ENCODE measurements around the gene ZCCHC10.
A peak's percentile ranks its signal among the peaks of the same experiment; 100 is the strongest.
"Not testable (repeated sequence)": the region's sequence is repeated elsewhere in the genome, so short reads cannot be mapped to it uniquely, and the experiment has no call there.

The ZCCHC10 gene
- 5.6 to 16.7 (median 10.2) reads per million in 4 donors for total RNA-seq

- DNase-seq = peak; percentile 81 to 92 (median 84)
These were observed at the start of gene ZCCHC10 for GRCh38 chr5:133025804-133026663. Gene ZCCHC10 (minus strand): TSS chr5:133026549. CDS start chr5:133026537, 12 bp downstream.

GRCh38 chr5:133075572-133076536 lies 49.5 kb upstream of the ZCCHC10 start:
- DNase-seq = no peak

- no peak for DNase-seq
These were observed 45.7 kb upstream of the ZCCHC10 start for GRCh38 chr5:133072021-133072420.

GRCh38 chr5:133066045-133066444 lies 39.7 kb upstream of the ZCCHC10 start:
- DNase-seq = no peak

GRCh38 chr5:133065471-133065870 lies 39.1 kb upstream of the ZCCHC10 start:
- no peak for DNase-seq

GRCh38 chr5:133063965-133064364 lies 37.6 kb upstream of the ZCCHC10 start:
- no peak for DNase-seq

GRCh38 chr5:133062276-133062675 lies 35.9 kb upstream of the ZCCHC10 start:
- no peak for DNase-seq

- DNase-seq = no peak
These were observed 33.3 kb upstream of the ZCCHC10 start for GRCh38 chr5:133059621-133060020.

- DNase-seq = no peak
These were observed 30.5 kb upstream of the ZCCHC10 start for GRCh38 chr5:133056891-133057290.

- no peak for DNase-seq
These were observed 28.5 kb upstream of the ZCCHC10 start for GRCh38 chr5:133054697-133055471.

GRCh38 chr5:133053448-133053847 lies 27.1 kb upstream of the ZCCHC10 start:
- no peak for DNase-seq

GRCh38 chr5:133052317-133053175 lies 26.2 kb upstream of the ZCCHC10 start:
- peak in 4 of 5 donors; percentile 21 to 67 (median 35) for DNase-seq

GRCh38 chr5:133051542-133052316 lies 25.4 kb upstream of the ZCCHC10 start, which contains the start of gene HSPA4:
Gene HSPA4 (plus strand): TSS chr5:133052013. CDS start chr5:133052251, 238 bp downstream.
- DNase-seq = peak; percentile 94 to 98 (median 97)

GRCh38 chr5:133051061-133051541 lies 24.8 kb upstream of the ZCCHC10 start:
- no peak for DNase-seq

- peak in 1 of 5 donors; percentile 6 for DNase-seq
These were observed 24.2 kb upstream of the ZCCHC10 start for GRCh38 chr5:133050521-133050920.

- DNase-seq = no peak
These were observed 23.3 kb upstream of the ZCCHC10 start for GRCh38 chr5:133049726-133050048.

- no peak for DNase-seq
These were observed 22.8 kb upstream of the ZCCHC10 start for GRCh38 chr5:133048993-133049725.

GRCh38 chr5:133047404-133047803 lies 21.1 kb upstream of the ZCCHC10 start:
- no peak for DNase-seq

GRCh38 chr5:133046560-133046959 lies 20.2 kb upstream of the ZCCHC10 start:
- not testable (repeated sequence) for DNase-seq

- no peak for DNase-seq
These were observed 15.6 kb upstream of the ZCCHC10 start for GRCh38 chr5:133041910-133042309.
